IMR-90 (cell line): ENCODE data around the gene ATF1. TPM values are rescaled to one million over a fixed set of nuclear protein-coding genes. Genes with fewer than 3 reads are reported as not detected.
"Not testable (repeated sequence)": the region's sequence is repeated elsewhere in the genome, so short reads cannot be mapped to it uniquely, and the experiment has no call there.

Experiments
- ATAC-seq: fragments of 200-7000 bp; cut with Tn5 transposase; 2 replicates; pipeline ENCODE4 v1.9.1; 2020; ENCODE audit warnings: low read depth, mild to moderate bottlenecking, moderate library complexity
- BruUV-seq: library from RNA; stranded (reverse); fragments of 400-500 nt; replicated peaks from 2 replicates; lab custom pipeline; 2021; lab: Mats Ljungman, UMichigan
- CTCF ChIA-PET: fragments of 300-600 bp; formaldehyde crosslinking; extraction: SDS; loops from one replicate; lab custom pipeline; 2021; ENCODE audit warnings: antibody characterized with exemption; lab: Yijun Ruan, JAX
- POLR2A ChIA-PET: fragments of 300-600 bp; sonication (Branson Sonifier 250); formaldehyde crosslinking; loops from one replicate; lab custom pipeline; 2022; ENCODE audit warnings: antibody characterized with exemption; ENCODE audit not compliant: unreplicated experiment; lab: Charles Lee
- DNase-seq: peaks from one replicate; pipeline ENCODE4 v3.0.0; 2013
- H2AFZ ChIP-seq: replicated peaks from 2 replicates; pipeline ENCODE3; 2013; ENCODE audit warnings: low read length, mild to moderate bottlenecking; ENCODE audit not compliant: poor library complexity
- H2AK5ac ChIP-seq: 2 replicates; pipeline ENCODE4 v1.6.1; 2013; ENCODE audit warnings: low read depth, low read length, inconsistent platforms
- H2AK9ac ChIP-seq: replicated peaks from 2 replicates; pipeline ENCODE3; 2013; ENCODE audit warnings: mild to moderate bottlenecking, low read depth, low read length, moderate library complexity; ENCODE audit not compliant: poor library complexity
- H2BK120ac ChIP-seq: 2 replicates; pipeline ENCODE4 v1.6.1; 2013; ENCODE audit warnings: low read depth, low read length, inconsistent platforms
- H2BK15ac ChIP-seq: 3 replicates; pipeline ENCODE4 v1.6.1; 2013; ENCODE audit warnings: low read depth, low read length, inconsistent platforms
- H2BK20ac ChIP-seq: 2 replicates; pipeline ENCODE4 v1.6.1; 2013; ENCODE audit warnings: low read depth, mild to moderate bottlenecking, inconsistent platforms, low read length, moderate library complexity
- H2BK5ac ChIP-seq: 2 replicates; pipeline ENCODE4 v1.6.1; 2013; ENCODE audit warnings: mild to moderate bottlenecking, low read depth, low read length, inconsistent platforms; ENCODE audit not compliant: poor library complexity, severe bottlenecking
- H3K14ac ChIP-seq: replicated peaks from 2 replicates; pipeline ENCODE4 v1.6.1; 2013; ENCODE audit warnings: low read depth, low read length, inconsistent platforms
- H3K18ac ChIP-seq: 2 replicates; pipeline ENCODE4 v1.6.1; 2013; ENCODE audit warnings: low read depth, low read length, control low read depth
- H3K23ac ChIP-seq: 2 replicates; pipeline ENCODE4 v1.6.1; 2013; ENCODE audit warnings: low read depth, low read length, inconsistent platforms
- H3K27ac ChIP-seq: 2 replicates; pipeline ENCODE4 v1.5.1; 2013; ENCODE audit warnings: mild to moderate bottlenecking, control low read depth, low read length; ENCODE audit not compliant: insufficient read depth
- H3K27me3 ChIP-seq: 2 replicates; pipeline ENCODE4 v1.6.1; 2013; ENCODE audit warnings: low read length; ENCODE audit not compliant: control insufficient read depth, insufficient read depth
- H3K36me3 ChIP-seq: 2 replicates; pipeline ENCODE4 v1.6.1; 2013; ENCODE audit warnings: low read length, mixed read lengths; ENCODE audit not compliant: control insufficient read depth, insufficient read depth
- H3K4ac ChIP-seq: 2 replicates; pipeline ENCODE4 v1.6.1; 2013; ENCODE audit warnings: low read depth, low read length, inconsistent platforms
- H3K4me1 ChIP-seq: 2 replicates; pipeline ENCODE4 v1.6.1; 2013; ENCODE audit warnings: low read length, mixed read lengths; ENCODE audit not compliant: control insufficient read depth, insufficient read depth
- H3K4me2 ChIP-seq: 2 replicates; pipeline ENCODE4 v1.6.1; 2013; ENCODE audit warnings: low read depth, mild to moderate bottlenecking, control low read depth, low read length, moderate library complexity
- H3K4me3 ChIP-seq: 2 replicates; pipeline ENCODE4 v1.5.1; 2013; ENCODE audit warnings: low read depth, mild to moderate bottlenecking, control low read depth, low read length, moderate library complexity; ENCODE audit not compliant: insufficient read depth
- H3K56ac ChIP-seq: 2 replicates; pipeline ENCODE4 v1.6.1; 2013; ENCODE audit warnings: low read length, inconsistent platforms; ENCODE audit not compliant: insufficient read depth; ENCODE audit errors: extremely low read depth
- H3K79me1 ChIP-seq, 2 experiments: 2 replicates each; pipeline ENCODE4 v1.6.1; 2013; ENCODE audit warnings: low read length in 2 of 2, inconsistent platforms in 1 of 2, low read depth in 1 of 2
- H3K9ac ChIP-seq: 2 replicates; pipeline ENCODE4 v1.6.1; 2013; ENCODE audit warnings: low read depth, low read length, control low read depth
- H3K9me1 ChIP-seq: 2 replicates; pipeline ENCODE4 v1.6.1; 2013; ENCODE audit warnings: low read length, inconsistent platforms; ENCODE audit not compliant: insufficient read depth
- H3K9me3 ChIP-seq: 2 replicates; pipeline ENCODE4 v1.6.1; 2013; ENCODE audit warnings: low read length; ENCODE audit not compliant: control insufficient read depth, insufficient read depth
- H4K20me1 ChIP-seq: 2 replicates; pipeline ENCODE4 v1.6.1; 2013; ENCODE audit warnings: low read length, inconsistent platforms; ENCODE audit not compliant: insufficient read depth
- H4K5ac ChIP-seq: 2 replicates; pipeline ENCODE4 v1.6.1; 2013; ENCODE audit warnings: mild to moderate bottlenecking, low read depth, low read length, control low read depth
- H4K8ac ChIP-seq, 2 experiments: 2 replicates each; pipeline ENCODE4 v1.6.1; 2013; ENCODE audit warnings: low read depth in 2 of 2, low read length in 2 of 2, control low read depth in 1 of 2, inconsistent platforms in 1 of 2
- H4K91ac ChIP-seq: 2 replicates; pipeline ENCODE4 v1.6.1; 2013; ENCODE audit warnings: low read depth, low read length, inconsistent platforms; ENCODE audit not compliant: insufficient read depth
- dilution Hi-C: fragments of 300-500 bp; cut with HindIII; formaldehyde crosslinking; loops from one replicate; pipeline ENCODE4 v1.14.3; 2018; ENCODE audit warnings: low sequenced_read_pairs; ENCODE audit not compliant: unreplicated experiment
- in situ Hi-C: fragments of 300-500 bp; cut with MboI; formaldehyde crosslinking; loops from 3 replicates; pipeline ENCODE4 v1.14.3; 2019; ENCODE audit warnings: low sequenced_read_pairs, inconsistent platforms, mixed read lengths
- intact Hi-C: fragments of 100-400 bp; cut with micrococcal nuclease; formaldehyde crosslinking; loops from 2 replicates; pipeline ENCODE4 v1.10.0; 2022
- polyA plus RNA-seq, 3 experiments: library from polyadenylated mRNA; depleted of rRNA; stranded (reverse); fragments of >200 nt; gene quantifications; 2 replicates each; pipeline ENCODE4 v1.2.3, GENCODE V29; 2012; ENCODE audit warnings: low replicate concordance in 1 of 3
- total RNA-seq: library from RNA; depleted of rRNA; stranded (reverse); fragments of >200 nt; gene quantifications from 2 replicates; pipeline ENCODE4 v1.2.3, GENCODE V29; 2012

Gene ATF1
- total and polyA plus RNA-seq, 2 of the 4 experiments (the other 2 are of a cell fraction) = 20.6 to 24.0 TPM

DNA sequence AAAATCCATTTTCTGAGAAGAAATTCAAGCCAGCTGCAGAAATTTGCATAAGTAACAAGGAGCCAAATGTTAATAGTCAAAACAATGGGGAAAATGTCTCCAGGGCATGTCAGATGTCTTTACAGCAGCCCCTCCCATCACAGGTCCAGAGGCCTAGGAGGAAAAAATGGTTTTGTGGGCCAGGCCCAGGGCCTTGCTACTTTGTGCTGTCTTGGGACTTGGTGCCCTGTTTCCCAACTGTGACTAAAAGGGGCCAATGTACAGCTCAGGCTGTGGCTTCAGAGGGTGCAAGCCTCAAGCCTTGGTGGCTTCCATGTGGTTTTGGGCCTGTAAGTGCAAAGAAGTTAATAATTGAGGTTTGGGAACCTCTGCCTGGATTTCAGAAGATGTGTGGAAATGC is 69.9 kb downstream of the ATF1 start:
- H3K27ac ChIP-seq, H3K27me3 ChIP-seq, H3K79me1 ChIP-seq, H3K56ac ChIP-seq, H3K9me1 ChIP-seq, H2AK5ac ChIP-seq, H2BK120ac ChIP-seq, DNase-seq, H3K4me1 ChIP-seq, H3K23ac ChIP-seq, H4K20me1 ChIP-seq, H4K8ac ChIP-seq, CTCF ChIA-PET, H3K4ac ChIP-seq, H3K14ac ChIP-seq, H3K4me2 ChIP-seq, ATAC-seq, in situ Hi-C loops, H2BK20ac ChIP-seq, H2AFZ ChIP-seq, intact Hi-C loops, H2AK9ac ChIP-seq, H3K4me3 ChIP-seq, H2BK15ac ChIP-seq, BruUV-seq, dilution Hi-C loops, H3K9ac ChIP-seq, H3K18ac ChIP-seq, H4K91ac ChIP-seq, H3K9me3 ChIP-seq, H4K5ac ChIP-seq, H2BK5ac ChIP-seq, H3K36me3 ChIP-seq, POLR2A ChIA-PET: not testable (repeated sequence)
